Loucy (cell line): ENCODE measurements around the gene ZBED1.
"Not testable (repeated sequence)": the region's sequence is repeated elsewhere in the genome, so short reads cannot be mapped to it uniquely, and the experiment has no call there.

Source experiments
- CTCF ChIP-seq: fragments of 200-600 bp; sonication (generic); conservative IDR thresholded peaks from 2 replicates; pipeline ENCODE4 v1.5.1; 2014; ENCODE audit warnings: mild to moderate bottlenecking, antibody characterized with exemption, low read length
- EZH2phosphoT487 ChIP-seq: fragments of 200-600 bp; IDR thresholded peaks from 2 replicates; pipeline ENCODE4 v1.6.1; 2018; ENCODE audit warnings: antibody characterized with exemption, mild to moderate bottlenecking, moderate library complexity, borderline replicate concordance

GRCh38 chrX:2534261-2535021 lies 33.7 kb upstream of the ZBED1 start:
- not testable (repeated sequence) for TF ChIP-seq CTCF, EZH2phosphoT487
